ENCODE data around the gene TMEM242.

DNA sequence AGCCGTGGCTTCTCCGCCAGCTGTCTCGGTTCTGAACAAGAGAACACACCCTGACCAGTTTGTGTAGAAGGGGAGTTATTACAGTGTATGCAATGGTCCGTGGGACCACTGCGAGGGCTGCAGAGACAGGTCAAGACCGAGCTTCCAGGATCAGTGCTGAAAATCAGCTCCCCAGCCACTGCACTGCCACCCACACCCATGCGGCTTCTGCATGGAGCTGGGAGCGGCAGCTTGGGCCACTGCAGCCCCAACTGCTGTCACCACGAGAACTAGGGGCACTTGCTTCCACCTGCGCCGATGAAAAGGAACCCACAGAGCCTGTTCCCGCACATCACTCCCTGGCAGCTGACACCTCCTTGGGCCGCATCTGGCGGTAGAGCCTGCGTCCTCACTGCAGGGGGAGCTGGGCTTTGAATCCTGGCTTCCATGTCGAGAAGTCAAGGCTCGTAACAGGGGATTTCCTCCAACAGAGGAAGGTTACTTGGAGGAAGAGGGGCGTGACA is 56.2 kb downstream of the TMEM242 start:
- no peak for TF ChIP-seq GATA2 (IDR thresholded peaks at IDR 0.05; ENCODE audit: low read depth, low read length)
- TF ChIP-seq GATA3 (IDR thresholded peaks at IDR 0.05; ENCODE audit: low read depth, low read length) = no peak
